Coronary artery (tissue), 2 donors: ENCODE results near the gene PFKP.
"Not testable (repeated sequence)": the region's sequence is repeated elsewhere in the genome, so short reads cannot be mapped to it uniquely, and the experiment has no call there.

Experiments used
- DNase-seq: peaks from one replicate; pipeline ENCODE4 v3.0.0-alpha.2; 2017; ENCODE audit warnings: low spot score
- H3K27ac ChIP-seq, 2 donors: fragments of 200-600 bp; sonication (generic); one replicate each; pipeline ENCODE4 v1.5.1; 2016 to 2019
- H3K4me3 ChIP-seq: fragments of 200-600 bp; sonication (generic); 2 replicates; pipeline ENCODE4 v1.5.1; 2016; ENCODE audit warnings: mild to moderate bottlenecking, moderate library complexity
- TF ChIP-seq, protein P1 (sequence below): fragments of 200-600 bp; sonication (generic); IDR thresholded peaks from one replicate; pipeline ENCODE4 v1.5.1; 2019; ENCODE audit warnings: antibody characterized with exemption

Gene PFKP

DNA sequence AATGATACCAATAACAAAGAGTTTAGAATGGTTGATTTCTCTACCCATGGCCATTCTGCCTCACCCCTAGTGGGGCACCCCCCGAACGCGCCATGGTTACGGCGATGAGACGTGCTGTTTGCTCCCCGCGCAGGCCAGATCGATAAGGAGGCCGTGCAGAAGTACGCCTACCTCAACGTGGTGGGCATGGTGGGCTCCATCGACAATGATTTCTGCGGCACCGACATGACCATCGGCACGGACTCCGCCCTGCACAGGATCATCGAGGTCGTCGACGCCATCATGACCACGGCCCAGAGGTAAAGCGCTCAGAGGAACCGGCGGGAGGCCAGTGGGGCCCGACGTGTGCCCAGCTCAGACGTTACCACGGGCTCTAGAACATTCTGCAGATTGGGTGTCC is 36.3 kb downstream of the PFKP start:
- no peak for DNase-seq
- Histone ChIP-seq H3K4me3 (no peak overlapping the region), H3K27ac (peak overlapping the region in 1 of 2 donors; percentile 44)
- TF ChIP-seq, protein P1, sequence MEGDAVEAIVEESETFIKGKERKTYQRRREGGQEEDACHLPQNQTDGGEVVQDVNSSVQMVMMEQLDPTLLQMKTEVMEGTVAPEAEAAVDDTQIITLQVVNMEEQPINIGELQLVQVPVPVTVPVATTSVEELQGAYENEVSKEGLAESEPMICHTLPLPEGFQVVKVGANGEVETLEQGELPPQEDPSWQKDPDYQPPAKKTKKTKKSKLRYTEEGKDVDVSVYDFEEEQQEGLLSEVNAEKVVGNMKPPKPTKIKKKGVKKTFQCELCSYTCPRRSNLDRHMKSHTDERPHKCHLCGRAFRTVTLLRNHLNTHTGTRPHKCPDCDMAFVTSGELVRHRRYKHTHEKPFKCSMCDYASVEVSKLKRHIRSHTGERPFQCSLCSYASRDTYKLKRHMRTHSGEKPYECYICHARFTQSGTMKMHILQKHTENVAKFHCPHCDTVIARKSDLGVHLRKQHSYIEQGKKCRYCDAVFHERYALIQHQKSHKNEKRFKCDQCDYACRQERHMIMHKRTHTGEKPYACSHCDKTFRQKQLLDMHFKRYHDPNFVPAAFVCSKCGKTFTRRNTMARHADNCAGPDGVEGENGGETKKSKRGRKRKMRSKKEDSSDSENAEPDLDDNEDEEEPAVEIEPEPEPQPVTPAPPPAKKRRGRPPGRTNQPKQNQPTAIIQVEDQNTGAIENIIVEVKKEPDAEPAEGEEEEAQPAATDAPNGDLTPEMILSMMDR = no peak

GRCh38 chr10:3104251-3104918 is 37.0 kb downstream of the PFKP start:
- TF ChIP-seq, protein P1 = no peak
- Histone ChIP-seq H3K27ac (peak overlapping the region; percentile 40 to 57), H3K4me3 (no peak overlapping the region)
- no peak for DNase-seq

GRCh38 chr10:3105166-3105565 is 37.8 kb downstream of the PFKP start:
- TF ChIP-seq, protein P1 = no peak
- no peak overlapping the region for H3K4me3 ChIP-seq
- DNase-seq = no peak
- H3K27ac ChIP-seq = peak overlapping the region in 1 of 2 donors; percentile 40

DNA sequence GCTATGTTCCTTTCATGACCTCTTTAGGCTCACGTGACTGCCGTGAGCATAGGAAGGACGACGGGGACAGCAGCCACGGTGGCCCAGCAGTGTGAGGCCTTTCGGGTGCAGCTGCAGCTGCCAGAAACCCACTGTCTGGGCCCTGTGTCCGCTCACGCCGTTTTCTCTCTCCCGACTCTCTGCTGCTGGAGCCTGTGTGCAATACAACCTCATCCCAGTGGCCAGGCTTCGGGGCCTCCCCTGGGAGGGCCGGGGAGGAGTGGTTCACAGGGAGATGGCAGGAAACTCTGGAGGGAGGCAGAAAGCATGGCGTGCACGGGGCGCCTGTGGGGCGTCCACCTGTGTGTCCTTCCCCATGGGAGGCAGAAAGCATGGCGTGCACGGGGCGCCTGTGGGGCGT is 38.6 kb downstream of the PFKP start:
- Histone ChIP-seq H3K4me3 (no peak overlapping the region), H3K27ac (no peak overlapping the region)
- TF ChIP-seq, protein P1 = no peak
- DNase-seq = no peak

DNA sequence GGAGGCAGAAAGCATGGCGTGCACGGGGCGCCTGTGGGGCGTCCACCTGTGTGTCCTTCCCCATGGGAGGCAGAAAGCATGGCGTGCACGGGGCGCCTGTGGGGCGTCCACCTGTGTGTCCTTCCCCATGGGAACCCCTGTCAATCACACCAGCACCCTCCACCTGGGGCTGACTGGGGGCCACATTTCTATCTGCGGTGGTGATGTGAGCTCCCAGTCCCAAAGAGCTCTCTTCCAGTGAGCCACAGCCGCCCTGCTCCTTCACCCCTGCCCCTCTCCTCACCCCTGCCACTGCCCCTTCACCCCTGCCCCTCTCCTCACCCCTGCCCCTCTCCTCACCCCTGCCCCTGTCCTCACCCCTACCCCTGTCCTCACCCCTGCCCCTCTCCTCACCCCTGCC is 39.0 kb downstream of the PFKP start:
- not testable (repeated sequence) for H3K4me3 ChIP-seq
- H3K27ac ChIP-seq = peak overlapping the region in 1 of 2 donors; percentile 84

GRCh38 chr10:3106928-3107425 is 39.6 kb downstream of the PFKP start:
- TF ChIP-seq, protein P1 = no peak
- DNase-seq = no peak

More for the DNA sequence above, 39.0 kb downstream of the PFKP start:
- DNase-seq = not testable (repeated sequence)

GRCh38 chr10:3107426-3107961 is 40.1 kb downstream of the PFKP start:
- peak; percentile 95 for DNase-seq
- peak overlapping the region; percentile 45 for H3K4me3 ChIP-seq
- H3K27ac ChIP-seq = peak overlapping the region; percentile 81 to 84
- TF ChIP-seq, protein P1 = no peak

More at GRCh38 chr10:3106928-3107425, 39.6 kb downstream of the PFKP start:
- Histone ChIP-seq H3K4me3 (peak overlapping the region; percentile 45), H3K27ac (peak overlapping the region; percentile 81 to 84)
